Measurements from ENCODE around the gene COPS9.

Gene COPS9

GRCh38 chr2:240132651-240132980 is 3.5 kb downstream of the COPS9 start:
- no peak for DNase-seq

GRCh38 chr2:240131941-240132650 is 4.0 kb downstream of the COPS9 start:
- no peak for DNase-seq

- DNase-seq = no peak
Observed at GRCh38 chr2:240131296-240131695, 4.8 kb downstream of the COPS9 start.

GRCh38 chr2:240130393-240131195 is 5.5 kb downstream of the COPS9 start:
- DNase-seq = no peak

DNA sequence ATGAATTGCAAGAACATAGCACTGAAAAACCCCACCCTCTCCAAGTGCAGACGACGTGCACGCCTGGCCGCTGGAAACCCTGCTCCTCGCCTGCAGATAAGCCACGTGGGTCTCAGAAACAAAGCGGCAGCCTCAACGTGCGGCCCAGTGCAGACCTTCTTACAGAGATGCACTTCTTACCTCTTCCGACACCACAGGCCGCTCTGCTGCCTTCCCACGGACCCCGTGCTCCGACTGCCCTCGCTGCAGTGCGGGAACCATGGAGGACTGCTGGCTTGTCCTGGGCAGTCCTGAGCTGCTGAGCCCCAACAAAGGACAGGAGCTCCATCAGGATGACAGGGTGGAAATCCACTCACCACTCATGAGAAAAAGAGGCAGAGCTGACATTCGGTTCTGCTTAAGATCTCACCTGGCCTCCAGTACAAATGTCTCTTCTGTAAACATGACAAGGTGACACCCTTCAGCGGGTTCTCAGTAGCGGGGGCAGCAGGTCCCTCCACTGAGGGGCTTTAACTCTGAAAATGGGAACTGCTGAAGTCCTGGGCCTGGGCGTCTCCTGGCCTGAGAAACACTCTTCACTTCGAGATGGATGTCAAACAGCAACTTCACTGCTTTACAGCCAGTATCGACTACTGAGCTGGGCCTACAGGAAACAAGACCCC is 6.2 kb downstream of the COPS9 start:
- DNase-seq = no peak

- DNase-seq = no peak
Observed at GRCh38 chr2:240129311-240129710, 6.8 kb downstream of the COPS9 start.

DNA sequence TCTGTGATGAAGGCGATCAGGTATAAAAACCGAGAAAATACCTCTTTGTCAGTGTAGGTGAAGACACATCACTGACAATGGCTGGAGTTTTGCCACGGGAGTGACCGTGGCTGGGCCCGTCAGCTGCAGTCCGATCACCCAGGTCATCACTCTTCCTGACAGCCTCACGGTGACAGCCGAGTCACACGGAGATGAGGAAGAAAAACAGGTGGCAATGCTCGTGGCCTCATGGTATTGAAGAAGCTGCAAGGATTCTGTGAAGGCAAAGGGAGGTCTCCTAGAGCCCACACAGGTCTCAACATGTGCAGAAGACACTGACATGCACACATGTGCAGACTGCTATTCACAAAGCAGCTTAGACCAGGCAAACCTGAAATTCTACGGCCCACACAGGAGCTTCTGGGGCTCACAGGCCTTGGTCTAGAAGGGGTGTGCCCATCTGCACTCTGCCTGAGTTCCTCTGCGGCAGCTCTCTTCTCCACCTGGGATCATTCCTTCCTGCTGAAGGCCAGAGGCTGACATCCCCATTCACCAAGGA is 7.4 kb downstream of the COPS9 start:
- no peak for DNase-seq

- no peak for DNase-seq
Observed at GRCh38 chr2:240127911-240128607, 8.0 kb downstream of the COPS9 start.

GRCh38 chr2:240127191-240127750 is 8.8 kb downstream of the COPS9 start:
- no peak for DNase-seq

- no peak for DNase-seq
Observed at GRCh38 chr2:240126731-240127130, 9.4 kb downstream of the COPS9 start.

GRCh38 chr2:240125742-240126141 is 10.4 kb downstream of the COPS9 start:
- no peak for DNase-seq

DNA sequence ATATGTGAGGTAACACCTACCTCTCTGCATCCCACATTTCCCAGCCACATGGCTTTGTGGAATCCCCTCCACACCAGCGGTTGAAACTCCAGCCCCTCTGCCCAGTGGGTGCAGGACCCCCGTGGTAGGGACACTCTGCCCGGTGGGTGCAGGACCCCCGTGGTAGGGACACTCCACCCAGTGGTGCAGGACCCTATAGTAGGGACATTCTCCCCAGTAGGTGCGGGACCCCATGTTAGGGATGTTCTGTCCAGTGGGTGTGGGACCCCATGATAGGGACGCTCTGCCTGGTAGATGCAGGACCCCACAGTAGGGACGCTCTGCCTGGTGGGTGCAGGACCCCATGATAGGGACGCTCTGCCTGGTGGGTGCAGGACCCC is 11.5 kb downstream of the COPS9 start:
- DNase-seq = no peak

DNA sequence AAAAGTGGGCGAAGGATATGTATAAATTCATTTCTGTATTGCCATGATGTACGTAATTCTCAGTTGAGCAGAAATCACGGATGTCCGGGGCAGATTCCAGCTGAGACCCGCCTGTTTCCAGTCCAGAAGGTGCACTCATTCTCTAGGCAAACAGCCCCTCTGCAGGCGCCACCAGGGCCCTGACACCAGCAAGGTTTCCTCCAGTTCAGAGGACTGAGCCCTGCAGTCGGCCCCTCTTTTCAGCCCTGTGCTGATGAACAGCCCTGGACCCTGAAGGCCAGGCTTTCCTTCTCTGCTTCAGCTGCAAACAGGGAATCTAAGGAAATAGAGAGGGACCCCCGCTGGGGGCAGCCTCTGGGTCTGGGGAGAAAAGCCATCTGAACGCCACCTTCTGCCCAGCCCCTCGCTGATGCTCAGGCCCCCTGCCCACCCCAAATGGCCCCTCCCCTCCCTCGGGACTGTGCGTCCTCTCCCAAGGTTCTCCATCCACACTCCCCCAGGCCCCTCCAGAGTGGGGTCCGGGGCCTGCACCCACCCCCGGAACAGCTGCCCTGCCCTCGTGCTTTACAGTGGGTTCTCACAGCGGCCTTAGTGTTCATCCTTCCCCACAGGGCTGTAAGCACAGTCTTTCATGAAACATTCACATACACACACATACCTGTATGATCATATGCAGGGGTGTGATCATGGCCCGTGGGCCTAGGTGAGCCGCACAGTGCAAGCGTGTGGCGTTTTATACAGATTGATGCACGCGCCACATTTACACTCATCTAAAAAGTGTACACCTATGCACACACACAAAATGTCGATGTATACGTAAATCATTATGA is 12.1 kb downstream of the COPS9 start:
- DNase-seq = no peak

DNA sequence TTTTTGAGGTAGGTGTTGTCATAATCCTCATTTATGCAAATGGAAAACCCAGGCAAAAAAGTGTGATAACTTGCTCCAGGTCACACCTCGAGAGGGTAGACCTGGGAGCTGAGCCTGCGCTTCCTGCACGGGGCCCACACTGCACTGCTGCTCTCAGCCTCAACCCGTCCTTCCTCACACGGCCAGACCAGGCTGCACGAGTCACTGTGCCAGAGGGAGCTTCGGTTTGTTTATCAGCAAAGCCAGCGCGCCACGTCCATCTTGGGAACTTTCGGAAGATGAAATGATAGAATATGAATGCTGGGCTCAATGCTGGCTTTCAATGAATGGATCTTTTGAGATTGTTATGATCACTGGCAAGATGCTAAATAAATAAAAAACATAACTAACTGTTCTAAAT is 14.4 kb downstream of the COPS9 start:
- no peak for DNase-seq

- no peak for DNase-seq
Observed at GRCh38 chr2:240121190-240121589, 14.9 kb downstream of the COPS9 start.

- no peak for DNase-seq
Observed at GRCh38 chr2:240114233-240114632, 21.9 kb downstream of the COPS9 start.

DNA sequence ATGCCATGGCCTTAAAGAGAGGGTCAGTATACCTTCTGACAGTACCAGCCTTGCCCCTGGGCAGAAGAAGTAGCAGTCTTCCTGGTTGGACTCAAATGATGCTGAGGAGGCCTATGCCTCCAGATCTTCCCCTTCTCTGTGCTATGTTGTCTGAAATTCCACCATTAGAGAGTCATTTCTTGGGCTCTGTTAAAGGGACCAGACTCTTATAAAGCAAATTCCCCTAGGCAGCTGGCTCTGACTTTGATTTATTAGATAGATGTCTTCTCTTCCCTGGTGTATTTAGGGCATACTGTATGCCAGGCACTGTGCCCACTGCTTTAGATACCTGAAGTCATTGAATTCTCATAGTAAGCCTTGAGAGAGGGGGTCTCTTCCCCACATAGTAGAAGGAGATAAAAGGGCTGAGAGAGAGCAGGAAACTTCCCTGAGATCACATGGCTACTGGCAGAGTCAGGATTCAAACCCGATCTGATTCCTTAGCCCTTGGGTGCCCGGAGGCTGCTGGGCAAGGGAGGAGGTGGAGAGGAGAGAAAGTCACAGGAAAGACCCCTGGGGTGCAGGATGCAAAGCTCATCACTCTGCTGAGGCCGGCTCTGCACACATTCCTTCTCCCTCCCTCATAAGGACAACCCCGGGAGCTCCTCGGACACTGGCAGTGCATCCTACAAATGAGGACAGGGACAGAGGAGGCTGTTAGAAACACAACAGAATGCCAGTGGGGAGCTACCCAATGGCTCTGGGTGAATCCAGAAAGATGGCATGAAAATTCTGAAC is 23.0 kb downstream of the COPS9 start:
- no peak for DNase-seq

- DNase-seq = no peak
Observed at GRCh38 chr2:240111253-240111652, 24.9 kb downstream of the COPS9 start.

DNA sequence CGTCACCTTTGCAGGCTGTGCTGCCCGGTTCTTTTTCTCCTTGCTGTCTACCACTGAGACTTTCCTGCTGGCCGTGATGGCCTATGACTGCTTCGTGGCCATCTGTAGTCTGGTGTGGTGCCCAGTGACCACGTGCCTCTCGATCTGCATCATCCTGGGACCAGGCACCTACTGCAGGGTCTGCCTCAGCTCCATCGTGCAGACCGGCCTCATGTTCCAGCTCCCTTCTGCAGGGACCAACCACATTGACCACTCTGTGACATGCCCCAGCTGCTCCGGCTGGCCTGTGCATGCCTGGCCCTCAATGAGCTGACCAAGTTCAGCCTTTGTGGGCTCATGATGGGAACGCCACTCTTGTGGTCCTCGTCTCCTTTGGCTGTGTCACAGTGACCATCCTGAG is 26.7 kb downstream of the COPS9 start:
- DNase-seq = no peak

GRCh38 chr2:240107477-240107796 is 28.7 kb downstream of the COPS9 start:
- DNase-seq = no peak

- DNase-seq = no peak
Observed at GRCh38 chr2:240106765-240107476, 29.2 kb downstream of the COPS9 start.

Data from DMS79 (cell line).